ENCODE results near the gene WDR76. TPM values are rescaled to one million over a fixed set of nuclear protein-coding genes. Genes with fewer than 3 reads are reported as not detected.

WDR76 gene
- polyA plus RNA-seq, 1 experiment, result 1.5 TPM

GRCh38 chr15:43876872-43877271 is 50.1 kb downstream of the WDR76 start:
- H3K27me3 ChIP-seq (ENCODE audit: control insufficient read depth, insufficient read depth, low read length), result no peaks in the 10 kb centered on the region
- no peak overlapping the region for H3K4me3 ChIP-seq (ENCODE audit: low read depth, low read length)
- no peak for DNase-seq (ENCODE audit: low read depth)
- TF ChIP-seq CTCF (IDR thresholded peaks at IDR 0.05; ENCODE audit: insufficient read depth, low read depth, low read length), result no peak
- no peaks in the 10 kb centered on the region; the same call in none of the 2 replicates for H3K36me3 ChIP-seq (ENCODE audit: control insufficient read depth, insufficient read depth, low read length)
- ChIA-PET CTCF (interaction anchor here (0.5 to 2.0 kb wide), 5 partner anchors 11 to 343 kb away, joined by 4 to 9 read pairs (median 5); no protein-coding TSS in a partner anchor), POLR2A (no interaction called here)

DNA sequence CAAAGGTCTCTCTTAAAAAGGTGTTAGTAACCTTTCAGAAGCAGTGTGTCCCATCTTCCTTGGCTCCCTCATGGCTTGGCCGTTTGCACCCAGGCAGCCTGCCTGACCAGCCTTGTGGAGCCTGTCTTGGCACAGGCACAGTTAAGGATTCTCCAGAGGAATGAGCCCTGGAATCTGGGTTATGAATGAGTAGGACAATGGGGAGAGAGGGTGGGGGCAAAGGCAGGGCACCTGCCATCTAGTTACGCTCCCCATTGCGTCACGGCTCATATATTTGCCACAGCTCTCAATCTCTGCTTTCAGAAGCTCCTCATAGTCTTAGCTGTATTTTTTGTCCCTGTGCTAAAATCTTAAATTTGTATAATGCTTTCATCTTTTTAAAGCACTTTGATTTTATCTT is 50.6 kb downstream of the WDR76 start:
- H3K4me3 ChIP-seq (ENCODE audit: low read depth, low read length), result no peak overlapping the region
- POLR2A ChIA-PET, result no interaction called here
- DNase-seq (ENCODE audit: low read depth), result no peak
- no peaks in the 10 kb centered on the region; the same call in none of the 2 replicates for H3K36me3 ChIP-seq (ENCODE audit: control insufficient read depth, insufficient read depth, low read length)
- H3K27me3 ChIP-seq (ENCODE audit: control insufficient read depth, insufficient read depth, low read length), result no peaks in the 10 kb centered on the region
- TF ChIP-seq CTCF (IDR thresholded peaks at IDR 0.05; ENCODE audit: insufficient read depth, low read depth, low read length), result no peak
- CTCF ChIA-PET, result interaction anchor here (1.5 to 2.0 kb wide), 2 partner anchors 27 to 342 kb away, joined by 7 to 9 read pairs; no protein-coding TSS in a partner anchor

- no peak for DNase-seq (ENCODE audit: low read depth)
- ChIA-PET POLR2A (no interaction called here), CTCF (no interaction called here)
- Histone ChIP-seq H3K4me3 (ENCODE audit: low read depth, low read length) (no peak overlapping the region), H3K27me3 (ENCODE audit: control insufficient read depth, insufficient read depth, low read length) (no peaks in the 10 kb centered on the region), H3K36me3 (ENCODE audit: control insufficient read depth, insufficient read depth, low read length) (no peaks in the 10 kb centered on the region; the same call in none of the 2 replicates)
- TF ChIP-seq CTCF (IDR thresholded peaks at IDR 0.05; ENCODE audit: insufficient read depth, low read depth, low read length), result no peak
Measured at GRCh38 chr15:43878446-43878845, 51.6 kb downstream of the WDR76 start.

- POLR2A ChIA-PET, result no interaction called here
- DNase-seq (ENCODE audit: low read depth), result no peak
- no peak overlapping the region for H3K4me3 ChIP-seq (ENCODE audit: low read depth, low read length)
- no peaks in the 10 kb centered on the region for H3K27me3 ChIP-seq (ENCODE audit: control insufficient read depth, insufficient read depth, low read length)
- no peaks in the 10 kb centered on the region; the same call in none of the 2 replicates for H3K36me3 ChIP-seq (ENCODE audit: control insufficient read depth, insufficient read depth, low read length)
- CTCF ChIA-PET, result interaction anchor here (1.2 kb wide), 2 partner anchors 9 to 187 kb away, joined by 3 to 4 read pairs; no protein-coding TSS in a partner anchor
- TF ChIP-seq CTCF (IDR thresholded peaks at IDR 0.05; ENCODE audit: insufficient read depth, low read depth, low read length), result no peak
Measured at GRCh38 chr15:43879386-43880355, 52.9 kb downstream of the WDR76 start.
